Tibial nerve (tissue), 4 donors: ENCODE measurements around the gene HAPSTR1. TPM values are rescaled to one million over a fixed set of nuclear protein-coding genes. Genes with fewer than 3 reads are reported as not detected.

Source experiments
- DNase-seq, 2 donors: peaks; one replicate each; pipeline ENCODE4 v3.0.0-alpha.2; 2019; ENCODE audit warnings: low spot score in 2 of 2
- H3K27ac ChIP-seq, 4 donors: fragments of 200-600 bp; sonication (generic) in 3 of 4; one replicate each; pipeline ENCODE4 v1.5.1; 2017 to 2019; ENCODE audit warnings: mild to moderate bottlenecking in 1 of 4
- H3K27me3 ChIP-seq, 2 donors: fragments of 200-600 bp; sonication (generic) in 1 of 2; one replicate each; pipeline versions ENCODE4 v1.5.1 to v1.6.0; 2017 to 2019
- H3K36me3 ChIP-seq, 3 donors: fragments of 200-600 bp; sonication (generic); one replicate each; pipeline ENCODE4 v1.5.1; 2018 to 2019
- H3K4me1 ChIP-seq, 4 donors: fragments of 200-600 bp; sonication (generic) in 3 of 4; one replicate each; pipeline ENCODE4 v1.5.1; 2017 to 2019
- H3K4me3 ChIP-seq, 4 donors: fragments of 200-600 bp; sonication (generic) in 3 of 4; one replicate each; pipeline ENCODE4 v1.5.1; 2017 to 2019; ENCODE audit warnings: mild to moderate bottlenecking in 1 of 4, moderate library complexity in 1 of 4
- H3K9me3 ChIP-seq, 4 donors: fragments of 200-600 bp; sonication (generic) in 3 of 4; one replicate each; pipeline ENCODE4 v1.5.1; 2017 to 2019
- CTCF ChIP-seq, 5 experiments: fragments of 200-600 bp in 3 of 5; fragments of 450-650 bp in 2 of 5; sonication (generic) in 3 of 5; IDR thresholded peaks; one replicate each; pipeline ENCODE4 v1.5.1; 2016 to 2019; ENCODE audit warnings: antibody characterized with exemption in 5 of 5, mild to moderate bottlenecking in 3 of 5, moderate library complexity in 2 of 5
- EP300 ChIP-seq, 2 donors: sonication (generic); formaldehyde crosslinking; IDR thresholded peaks; one replicate each; pipeline ENCODE4 v1.6.1; 2017; ENCODE audit warnings: antibody characterized with exemption in 2 of 2, mild to moderate bottlenecking in 1 of 2
- POLR2A ChIP-seq, 2 donors: fragments of 450-650 bp; IDR thresholded peaks; one replicate each; pipeline ENCODE4 v1.6.1; 2017; ENCODE audit warnings: antibody characterized with exemption in 2 of 2, mild to moderate bottlenecking in 2 of 2, moderate library complexity in 2 of 2
- WGBS, 2 donors: methylation state at CpG; one replicate each; pipeline ENCODE4 v1.1.5; 2018; 5-methylcytosine and 5-hydroxymethylcytosine counted together
- total RNA-seq, 4 donors: library from RNA; depleted of rRNA; stranded (reverse); fragments of >200 nt; gene quantifications; one replicate each; pipeline ENCODE4 v1.1.0, GENCODE V29; 2016

The HAPSTR1 gene
- total RNA-seq, 4 donors from 2014 or later = 39.9 to 54.3 (median 50.6) TPM

DNA sequence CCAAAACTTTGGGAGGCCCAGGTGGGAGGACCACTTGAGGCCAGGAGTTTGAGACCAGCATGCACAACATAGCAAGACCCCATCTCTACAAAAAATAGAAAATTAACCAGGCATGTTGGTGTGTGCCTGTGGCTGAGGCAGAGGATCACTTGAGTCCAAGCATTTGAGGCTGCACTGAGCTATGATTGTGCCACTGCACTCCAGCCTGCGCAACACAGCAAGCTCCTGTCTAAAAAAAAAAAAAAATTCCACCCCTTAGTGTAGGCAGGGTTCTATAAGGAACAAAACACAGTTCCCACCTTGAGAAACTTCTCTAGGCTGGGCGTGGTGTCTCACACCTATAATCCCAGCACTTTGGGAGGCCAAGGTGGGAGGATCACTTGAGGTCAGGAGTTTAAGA lies 36.3 kb upstream of the HAPSTR1 start:
- H3K4me1 ChIP-seq = peaks cover 0 to 2% (median 0%) of the 10 kb centered on the region in 4 donors
- DNase-seq = no peak
- 84 to 89% methylated on average over 2 of the region's 2 CpGs for WGBS, 2 donors
- no peak overlapping the region for H3K4me3 ChIP-seq
- H3K27ac ChIP-seq = no peak overlapping the region
- H3K27me3 ChIP-seq = no peaks in the 10 kb centered on the region
- no peaks in the 10 kb centered on the region for H3K36me3 ChIP-seq
- no peaks in the 10 kb centered on the region for H3K9me3 ChIP-seq
- TF ChIP-seq POLR2A (IDR thresholded peaks at IDR 0.05) (no peak), EP300 (IDR thresholded peaks at IDR 0.05) (no peak), CTCF (IDR thresholded peaks at IDR 0.05) (no peak)

DNA sequence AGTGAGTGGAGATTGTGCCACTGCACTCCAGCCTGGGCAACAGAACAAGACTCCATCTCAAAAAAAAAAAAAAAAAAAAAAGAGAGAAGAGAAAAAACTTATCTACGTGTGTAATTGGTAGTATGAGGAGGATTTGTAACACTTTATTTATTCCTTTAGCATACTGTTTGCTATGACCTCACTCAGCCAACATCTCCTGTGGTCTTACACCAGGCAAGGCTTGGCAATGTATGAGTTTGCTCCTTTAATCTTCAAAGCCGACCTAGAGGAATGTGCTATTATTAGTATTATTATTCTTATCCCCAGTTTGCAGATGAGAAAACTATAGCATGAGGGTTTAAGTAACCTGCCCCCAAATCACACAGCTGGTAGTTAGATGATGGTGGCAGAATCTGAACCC lies 35.8 kb upstream of the HAPSTR1 start:
- no peaks in the 10 kb centered on the region for H3K9me3 ChIP-seq
- DNase-seq = no peak
- H3K4me1 ChIP-seq = peaks cover 0 to 7% (median 0%) of the 10 kb centered on the region in 4 donors
- H3K4me3 ChIP-seq = no peak overlapping the region
- TF ChIP-seq CTCF (IDR thresholded peaks at IDR 0.05) = no peak
- no peak for TF ChIP-seq EP300 (IDR thresholded peaks at IDR 0.05)
- TF ChIP-seq POLR2A (IDR thresholded peaks at IDR 0.05) = no peak
- H3K36me3 ChIP-seq = no peaks in the 10 kb centered on the region
- no peak overlapping the region for H3K27ac ChIP-seq
- 70 to 78% methylated on average over 2 of the region's 2 CpGs for WGBS, 2 donors
- H3K27me3 ChIP-seq = no peaks in the 10 kb centered on the region

DNA sequence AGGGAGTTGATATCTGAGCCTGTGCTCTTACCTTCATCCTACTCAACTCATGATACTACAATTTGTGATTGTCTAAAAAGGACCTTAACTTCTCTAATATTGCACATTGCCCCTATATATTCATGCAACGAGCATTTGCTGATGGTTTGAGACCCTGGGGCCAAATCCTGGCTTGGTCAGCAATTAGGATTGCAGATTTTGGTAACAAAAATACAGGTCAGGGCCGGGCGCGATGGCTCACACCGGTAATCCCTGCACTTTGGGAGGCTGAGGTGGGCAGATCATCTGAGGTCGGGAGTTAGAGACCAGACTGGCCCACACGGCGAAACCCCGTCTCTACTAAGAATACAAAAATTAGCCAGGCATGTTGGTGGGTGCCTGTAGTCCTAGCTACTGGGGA lies 35.4 kb upstream of the HAPSTR1 start:
- TF ChIP-seq CTCF (IDR thresholded peaks at IDR 0.05) = no peak
- TF ChIP-seq EP300 (IDR thresholded peaks at IDR 0.05) = no peak
- TF ChIP-seq POLR2A (IDR thresholded peaks at IDR 0.05) = no peak
- Histone ChIP-seq H3K36me3 (no peaks in the 10 kb centered on the region), H3K9me3 (no peaks in the 10 kb centered on the region), H3K27me3 (no peaks in the 10 kb centered on the region), H3K4me1 (peaks cover 0 to 11% (median 0%) of the 10 kb centered on the region in 4 donors), H3K4me3 (no peak overlapping the region), H3K27ac (no peak overlapping the region)
- 76 to 85% methylated on average over 9 of the region's 9 CpGs for WGBS, 2 donors
- no peak for DNase-seq

DNA sequence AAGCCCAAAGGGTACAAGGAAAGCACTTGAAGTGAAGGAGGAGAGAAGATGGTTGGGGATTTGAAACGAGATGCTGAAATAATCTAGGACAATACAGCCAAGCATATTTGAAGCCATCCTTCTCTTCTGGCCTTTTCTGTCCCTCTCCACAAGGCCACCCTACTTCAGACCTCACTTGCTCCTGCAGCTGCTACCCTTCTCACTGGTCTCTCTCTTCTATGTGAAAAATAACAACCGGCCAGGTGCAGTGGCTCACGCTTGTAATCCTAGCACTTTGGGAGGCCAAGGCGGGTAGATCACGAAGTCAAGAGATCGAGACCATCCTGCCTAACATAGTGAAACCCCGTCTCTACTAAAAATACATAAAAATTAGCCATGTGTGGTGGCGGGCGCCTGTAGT lies 33.2 kb upstream of the HAPSTR1 start:
- no peaks in the 10 kb centered on the region for H3K36me3 ChIP-seq
- H3K4me3 ChIP-seq = no peak overlapping the region
- H3K4me1 ChIP-seq = peaks cover 0 to 13% (median 0%) of the 10 kb centered on the region in 4 donors
- no peak for DNase-seq
- WGBS, 2 donors = 85 to 90% methylated on average over 9 of the region's 9 CpGs
- H3K27me3 ChIP-seq = no peaks in the 10 kb centered on the region
- no peak overlapping the region for H3K27ac ChIP-seq
- no peaks in the 10 kb centered on the region for H3K9me3 ChIP-seq
- TF ChIP-seq EP300 (IDR thresholded peaks at IDR 0.05) (no peak), POLR2A (IDR thresholded peaks at IDR 0.05) (no peak), CTCF (IDR thresholded peaks at IDR 0.05) (no peak)

GRCh38 chr16:9060225-9060624 lies 31.2 kb upstream of the HAPSTR1 start:
- H3K9me3 ChIP-seq = no peaks in the 10 kb centered on the region
- no peaks in the 10 kb centered on the region for H3K36me3 ChIP-seq
- DNase-seq = no peak
- H3K27me3 ChIP-seq = no peaks in the 10 kb centered on the region
- TF ChIP-seq CTCF (IDR thresholded peaks at IDR 0.05) (no peak), POLR2A (IDR thresholded peaks at IDR 0.05) (no peak), EP300 (IDR thresholded peaks at IDR 0.05) (no peak)
- H3K4me3 ChIP-seq = no peak overlapping the region
- H3K4me1 ChIP-seq = peaks cover 0 to 13% (median 0%) of the 10 kb centered on the region in 4 donors
- H3K27ac ChIP-seq = no peak overlapping the region
